K562 (cell line): ENCODE data around the gene TOR1A. TPM values are rescaled to one million over a fixed set of nuclear protein-coding genes. Genes with fewer than 3 reads are reported as not detected.

Source experiments
- ATF7 ChIP-seq: fragments of 450-650 bp; IDR thresholded peaks from 2 replicates; pipeline ENCODE4 v1.7.1; 2014; ENCODE audit warnings: mild to moderate bottlenecking, moderate library complexity
- CBX1 ChIP-seq: sonication (generic); IDR thresholded peaks from 2 replicates; pipeline ENCODE4 v1.6.1; 2016; ENCODE audit warnings: antibody characterized with exemption, low read depth, mild to moderate bottlenecking
- GABPB2 ChIP-seq: fragments of 250-450 bp; sonication (Bioruptor Pico); conservative IDR thresholded peaks from 2 replicates; pipeline ENCODE4 v1.5.1; 2021; ENCODE audit warnings: mild to moderate bottlenecking
- IRF2 ChIP-seq: sonication (generic); formaldehyde crosslinking; IDR thresholded peaks from 2 replicates; pipeline ENCODE4 v1.8.1; 2022; ENCODE audit warnings: mild to moderate bottlenecking, missing genetic modification reagents
- NFE2 ChIP-seq: IDR thresholded peaks from 2 replicates; pipeline ENCODE4 v1.6.1; 2014; ENCODE audit warnings: antibody characterized with exemption, low read depth
- POU5F1 ChIP-seq: fragments of 150-350 bp; IDR thresholded peaks from 2 replicates; pipeline ENCODE4 v1.6.1; 2014; ENCODE audit warnings: borderline replicate concordance, low read length, low read depth, mild to moderate bottlenecking; ENCODE audit not compliant: partially characterized antibody
- SLC30A9 ChIP-seq: fragments of 250-450 bp; sonication (Bioruptor Pico); IDR thresholded peaks from 2 replicates; pipeline ENCODE4 v1.8.0; 2022; ENCODE audit warnings: mild to moderate bottlenecking, moderate library complexity
- SNRNP70 ChIP-seq: fragments of 200-400 bp; formaldehyde crosslinking; optimal IDR thresholded peaks from 2 replicates; pipeline ENCODE3; 2017; ENCODE audit warnings: low read depth, low read length
- SP2 ChIP-seq: IDR thresholded peaks from 2 replicates; pipeline ENCODE4 v1.6.1; 2011; ENCODE audit warnings: mild to moderate bottlenecking, low read depth, low read length, moderate library complexity; ENCODE audit not compliant: poor library complexity, severe bottlenecking; ENCODE audit errors: extremely low read depth
- SUPT5H ChIP-seq: fragments of 450-650 bp; IDR thresholded peaks from 2 replicates; pipeline ENCODE4 v1.6.1; 2016
- ZNF121 ChIP-seq: sonication (generic); formaldehyde crosslinking; conservative IDR thresholded peaks from 2 replicates; pipeline ENCODE4 v1.8.0; 2022; ENCODE audit warnings: missing genetic modification reagents
- ZNF431 ChIP-seq: sonication (generic); formaldehyde crosslinking; IDR thresholded peaks from 2 replicates; pipeline ENCODE4 v1.8.0; 2022; ENCODE audit warnings: mild to moderate bottlenecking, missing genetic modification reagents
- ZNF668 ChIP-seq: fragments of 250-450 bp; sonication (Bioruptor Pico); IDR thresholded peaks from 2 replicates; pipeline ENCODE4 v1.8.0; 2022; ENCODE audit warnings: mild to moderate bottlenecking, inconsistent platforms
- ZNF785 ChIP-seq: fragments of 250-450 bp; sonication (Bioruptor Pico); IDR thresholded peaks from 2 replicates; pipeline ENCODE4 v1.4.0; 2020; ENCODE audit warnings: mild to moderate bottlenecking
- polyA plus RNA-seq, 8 experiments: library from polyadenylated mRNA; depleted of rRNA in 4 of 8; stranded (reverse) in 5 of 8; unstranded in 3 of 8; fragments of >200 nt; fragmentation: Nextera tagmentation in 2 of 8; fragmentation: Illumina TruSeq in 1 of 8; extraction: Ambion mirVana in 2 of 8; extraction: Trizol in 1 of 8; gene quantifications; 2 replicates each; pipeline versions ENCODE4 v1.2.1 to v1.2.3, GENCODE V29; 2011 to 2014; ENCODE audit warnings: inconsistent platforms in 1 of 8, missing spikeins in 1 of 8
- total RNA-seq, 7 experiments: library from RNA; depleted of rRNA in 6 of 7; stranded (reverse); fragments of >200 nt in 6 of 7; fragmentation: Illumina TruSeq in 2 of 7; extraction: Trizol in 2 of 7; gene quantifications; 2 replicates each; pipeline versions ENCODE4 v1.2.1 to v1.2.3, GENCODE V29; 2011 to 2021; ENCODE audit warnings: low replicate concordance in 1 of 7
- TF ChIP-seq, protein P1 (sequence below): IDR thresholded peaks from 2 replicates; pipeline ENCODE4 v1.6.1; 2011; ENCODE audit warnings: borderline replicate concordance, low read depth, mild to moderate bottlenecking, moderate library complexity, low read length; ENCODE audit not compliant: insufficient read depth, poor library complexity, severe bottlenecking
- TF ChIP-seq, protein P2 (sequence below): fragments of 450-650 bp; IDR thresholded peaks from 2 replicates; pipeline ENCODE4 v1.7.0; 2016; ENCODE audit warnings: borderline replicate concordance
- TF ChIP-seq, protein P3 (sequence below): IDR thresholded peaks from 2 replicates; pipeline ENCODE4 v1.6.1; 2014; ENCODE audit warnings: antibody characterized with exemption
- TF ChIP-seq, protein P4 (sequence below): IDR thresholded peaks from 3 replicates; pipeline ENCODE4 v1.6.1; 2011; ENCODE audit warnings: borderline replicate concordance, mild to moderate bottlenecking, moderate library complexity; ENCODE audit not compliant: insufficient read length; ENCODE audit errors: extremely low read depth
- TF ChIP-seq, protein P5 (sequence below): fragments of 450-650 bp; IDR thresholded peaks from 2 replicates; pipeline ENCODE4 v1.6.1; 2017; ENCODE audit warnings: mild to moderate bottlenecking, moderate library complexity

The TOR1A gene
- total and polyA plus RNA-seq, 9 of the 15 experiments (the other 6 are each of a cell fraction or from before 2014, with no cell fraction given) = 4.5 to 85.8 (median 51.3) TPM

DNA sequence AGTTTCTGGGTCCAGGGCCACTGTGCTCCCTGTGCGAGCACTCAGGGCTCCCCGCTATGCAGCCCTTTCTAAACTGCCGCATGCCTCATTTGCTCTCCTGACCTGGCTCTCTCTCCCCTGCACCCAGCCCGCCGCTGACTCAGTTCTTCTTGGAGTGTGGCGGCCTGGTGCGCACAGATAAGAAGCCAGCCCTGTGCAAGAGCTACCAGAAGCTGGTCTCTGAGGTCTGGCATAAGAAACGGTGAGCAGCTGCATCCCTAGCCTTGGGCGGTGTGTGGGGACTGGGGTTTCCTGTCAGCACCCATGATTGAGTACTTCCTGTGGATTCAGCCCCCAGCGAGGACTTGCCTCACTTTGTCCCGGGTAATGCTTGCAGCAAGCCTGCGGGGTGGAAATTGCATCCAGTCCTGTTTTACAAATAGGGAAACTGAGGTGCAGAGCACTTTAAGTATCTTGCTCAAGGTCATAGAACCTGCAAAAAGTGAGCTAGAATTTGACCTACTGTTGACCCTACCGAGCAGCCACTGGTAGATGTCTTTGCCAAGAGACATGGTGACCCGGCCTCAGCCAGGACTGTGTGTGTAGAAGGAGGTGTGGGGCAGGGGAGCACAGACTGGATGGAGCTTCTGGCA is 39.2 kb upstream of the TOR1A start (continued):
- TF ChIP-seq, protein P1, sequence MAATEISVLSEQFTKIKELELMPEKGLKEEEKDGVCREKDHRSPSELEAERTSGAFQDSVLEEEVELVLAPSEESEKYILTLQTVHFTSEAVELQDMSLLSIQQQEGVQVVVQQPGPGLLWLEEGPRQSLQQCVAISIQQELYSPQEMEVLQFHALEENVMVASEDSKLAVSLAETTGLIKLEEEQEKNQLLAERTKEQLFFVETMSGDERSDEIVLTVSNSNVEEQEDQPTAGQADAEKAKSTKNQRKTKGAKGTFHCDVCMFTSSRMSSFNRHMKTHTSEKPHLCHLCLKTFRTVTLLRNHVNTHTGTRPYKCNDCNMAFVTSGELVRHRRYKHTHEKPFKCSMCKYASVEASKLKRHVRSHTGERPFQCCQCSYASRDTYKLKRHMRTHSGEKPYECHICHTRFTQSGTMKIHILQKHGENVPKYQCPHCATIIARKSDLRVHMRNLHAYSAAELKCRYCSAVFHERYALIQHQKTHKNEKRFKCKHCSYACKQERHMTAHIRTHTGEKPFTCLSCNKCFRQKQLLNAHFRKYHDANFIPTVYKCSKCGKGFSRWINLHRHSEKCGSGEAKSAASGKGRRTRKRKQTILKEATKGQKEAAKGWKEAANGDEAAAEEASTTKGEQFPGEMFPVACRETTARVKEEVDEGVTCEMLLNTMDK = no peak
- no peak for TF ChIP-seq ATF7
- TF ChIP-seq, protein P2, sequence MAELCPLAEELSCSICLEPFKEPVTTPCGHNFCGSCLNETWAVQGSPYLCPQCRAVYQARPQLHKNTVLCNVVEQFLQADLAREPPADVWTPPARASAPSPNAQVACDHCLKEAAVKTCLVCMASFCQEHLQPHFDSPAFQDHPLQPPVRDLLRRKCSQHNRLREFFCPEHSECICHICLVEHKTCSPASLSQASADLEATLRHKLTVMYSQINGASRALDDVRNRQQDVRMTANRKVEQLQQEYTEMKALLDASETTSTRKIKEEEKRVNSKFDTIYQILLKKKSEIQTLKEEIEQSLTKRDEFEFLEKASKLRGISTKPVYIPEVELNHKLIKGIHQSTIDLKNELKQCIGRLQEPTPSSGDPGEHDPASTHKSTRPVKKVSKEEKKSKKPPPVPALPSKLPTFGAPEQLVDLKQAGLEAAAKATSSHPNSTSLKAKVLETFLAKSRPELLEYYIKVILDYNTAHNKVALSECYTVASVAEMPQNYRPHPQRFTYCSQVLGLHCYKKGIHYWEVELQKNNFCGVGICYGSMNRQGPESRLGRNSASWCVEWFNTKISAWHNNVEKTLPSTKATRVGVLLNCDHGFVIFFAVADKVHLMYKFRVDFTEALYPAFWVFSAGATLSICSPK = no peak
- TF ChIP-seq, protein P3, sequence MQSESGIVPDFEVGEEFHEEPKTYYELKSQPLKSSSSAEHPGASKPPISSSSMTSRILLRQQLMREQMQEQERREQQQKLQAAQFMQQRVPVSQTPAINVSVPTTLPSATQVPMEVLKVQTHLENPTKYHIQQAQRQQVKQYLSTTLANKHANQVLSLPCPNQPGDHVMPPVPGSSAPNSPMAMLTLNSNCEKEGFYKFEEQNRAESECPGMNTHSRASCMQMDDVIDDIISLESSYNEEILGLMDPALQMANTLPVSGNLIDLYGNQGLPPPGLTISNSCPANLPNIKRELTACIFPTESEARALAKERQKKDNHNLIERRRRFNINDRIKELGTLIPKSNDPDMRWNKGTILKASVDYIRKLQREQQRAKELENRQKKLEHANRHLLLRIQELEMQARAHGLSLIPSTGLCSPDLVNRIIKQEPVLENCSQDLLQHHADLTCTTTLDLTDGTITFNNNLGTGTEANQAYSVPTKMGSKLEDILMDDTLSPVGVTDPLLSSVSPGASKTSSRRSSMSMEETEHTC = peak; percentile 95
- peak; percentile 21 for TF ChIP-seq POU5F1
- TF ChIP-seq ZNF431 (CRISPR knock-in tag) = peak; percentile 91
- TF ChIP-seq ZNF121 (CRISPR knock-in tag) = no peak
- TF ChIP-seq ZNF785 (CRISPR knock-in tag) = no peak
- no peak for TF ChIP-seq CBX1
- TF ChIP-seq SP2 = no peak
- TF ChIP-seq SLC30A9 = no peak
- peak; percentile 92 for TF ChIP-seq ZNF668 (CRISPR knock-in tag)
- TF ChIP-seq, protein P4, sequence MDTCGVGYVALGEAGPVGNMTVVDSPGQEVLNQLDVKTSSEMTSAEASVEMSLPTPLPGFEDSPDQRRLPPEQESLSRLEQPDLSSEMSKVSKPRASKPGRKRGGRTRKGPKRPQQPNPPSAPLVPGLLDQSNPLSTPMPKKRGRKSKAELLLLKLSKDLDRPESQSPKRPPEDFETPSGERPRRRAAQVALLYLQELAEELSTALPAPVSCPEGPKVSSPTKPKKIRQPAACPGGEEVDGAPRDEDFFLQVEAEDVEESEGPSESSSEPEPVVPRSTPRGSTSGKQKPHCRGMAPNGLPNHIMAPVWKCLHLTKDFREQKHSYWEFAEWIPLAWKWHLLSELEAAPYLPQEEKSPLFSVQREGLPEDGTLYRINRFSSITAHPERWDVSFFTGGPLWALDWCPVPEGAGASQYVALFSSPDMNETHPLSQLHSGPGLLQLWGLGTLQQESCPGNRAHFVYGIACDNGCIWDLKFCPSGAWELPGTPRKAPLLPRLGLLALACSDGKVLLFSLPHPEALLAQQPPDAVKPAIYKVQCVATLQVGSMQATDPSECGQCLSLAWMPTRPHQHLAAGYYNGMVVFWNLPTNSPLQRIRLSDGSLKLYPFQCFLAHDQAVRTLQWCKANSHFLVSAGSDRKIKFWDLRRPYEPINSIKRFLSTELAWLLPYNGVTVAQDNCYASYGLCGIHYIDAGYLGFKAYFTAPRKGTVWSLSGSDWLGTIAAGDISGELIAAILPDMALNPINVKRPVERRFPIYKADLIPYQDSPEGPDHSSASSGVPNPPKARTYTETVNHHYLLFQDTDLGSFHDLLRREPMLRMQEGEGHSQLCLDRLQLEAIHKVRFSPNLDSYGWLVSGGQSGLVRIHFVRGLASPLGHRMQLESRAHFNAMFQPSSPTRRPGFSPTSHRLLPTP = no peak
- TF ChIP-seq NFE2 = peak; percentile 94
- TF ChIP-seq GABPB2 (CRISPR knock-in tag) = peak; percentile 10; the same call in 1 of the 2 replicates
- 0 out of 2 replicates have a peak, but pooled peaks have one; percentile 42 for TF ChIP-seq SUPT5H
- TF ChIP-seq, protein P5, sequence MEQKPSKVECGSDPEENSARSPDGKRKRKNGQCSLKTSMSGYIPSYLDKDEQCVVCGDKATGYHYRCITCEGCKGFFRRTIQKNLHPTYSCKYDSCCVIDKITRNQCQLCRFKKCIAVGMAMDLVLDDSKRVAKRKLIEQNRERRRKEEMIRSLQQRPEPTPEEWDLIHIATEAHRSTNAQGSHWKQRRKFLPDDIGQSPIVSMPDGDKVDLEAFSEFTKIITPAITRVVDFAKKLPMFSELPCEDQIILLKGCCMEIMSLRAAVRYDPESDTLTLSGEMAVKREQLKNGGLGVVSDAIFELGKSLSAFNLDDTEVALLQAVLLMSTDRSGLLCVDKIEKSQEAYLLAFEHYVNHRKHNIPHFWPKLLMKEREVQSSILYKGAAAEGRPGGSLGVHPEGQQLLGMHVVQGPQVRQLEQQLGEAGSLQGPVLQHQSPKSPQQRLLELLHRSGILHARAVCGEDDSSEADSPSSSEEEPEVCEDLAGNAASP = no peak
- no peak for TF ChIP-seq SNRNP70
- no peak for TF ChIP-seq IRF2 (CRISPR knock-in tag)
